HG02870 (cell line): Measurements from ENCODE around the gene CPLX1.
A peak's percentile ranks its signal among the peaks of the same experiment; 100 is the strongest.

Experiments used
- ATAC-seq: cut with Tn5 transposase; IDR thresholded peaks from one replicate; pipeline ENCODE4 v1.9.1; 2021; ENCODE audit warnings: mild to moderate bottlenecking, moderate library complexity; ENCODE audit not compliant: unreplicated experiment

The CPLX1 gene

DNA sequence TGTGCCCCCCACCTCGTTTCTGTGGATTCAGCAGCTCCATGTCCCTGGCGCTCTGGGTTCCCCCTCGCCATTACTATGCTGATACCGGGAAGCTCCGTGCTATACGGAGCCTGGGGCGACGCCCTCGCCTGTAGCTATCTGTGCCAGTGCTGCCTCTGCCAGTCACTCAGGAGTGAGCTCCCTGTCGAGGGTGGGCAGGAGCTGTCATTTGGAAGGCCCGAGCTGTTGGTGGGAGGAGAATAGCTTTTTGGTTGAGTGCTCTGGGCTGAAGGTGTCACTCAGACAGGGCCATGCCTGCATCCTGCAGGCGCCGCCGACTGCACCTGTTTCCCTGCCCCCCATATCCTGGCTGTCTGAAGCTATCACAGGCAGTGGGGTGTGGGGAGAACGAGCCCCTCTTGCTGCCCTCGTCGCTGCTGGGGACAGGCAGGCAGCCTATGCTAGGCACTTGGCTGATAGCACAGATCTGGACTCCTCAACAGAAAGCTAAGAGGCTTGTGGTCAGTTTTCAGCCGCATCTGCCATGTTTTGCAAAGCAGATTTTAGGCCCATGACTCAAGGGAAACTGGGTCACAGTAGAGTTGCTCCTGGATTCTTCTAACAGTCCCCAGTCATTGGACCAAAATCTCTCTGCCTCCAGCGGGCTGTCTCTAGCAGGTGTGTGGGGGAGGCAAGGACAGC lies 31.8 kb downstream of the CPLX1 start:
- ATAC-seq: no peak

DNA sequence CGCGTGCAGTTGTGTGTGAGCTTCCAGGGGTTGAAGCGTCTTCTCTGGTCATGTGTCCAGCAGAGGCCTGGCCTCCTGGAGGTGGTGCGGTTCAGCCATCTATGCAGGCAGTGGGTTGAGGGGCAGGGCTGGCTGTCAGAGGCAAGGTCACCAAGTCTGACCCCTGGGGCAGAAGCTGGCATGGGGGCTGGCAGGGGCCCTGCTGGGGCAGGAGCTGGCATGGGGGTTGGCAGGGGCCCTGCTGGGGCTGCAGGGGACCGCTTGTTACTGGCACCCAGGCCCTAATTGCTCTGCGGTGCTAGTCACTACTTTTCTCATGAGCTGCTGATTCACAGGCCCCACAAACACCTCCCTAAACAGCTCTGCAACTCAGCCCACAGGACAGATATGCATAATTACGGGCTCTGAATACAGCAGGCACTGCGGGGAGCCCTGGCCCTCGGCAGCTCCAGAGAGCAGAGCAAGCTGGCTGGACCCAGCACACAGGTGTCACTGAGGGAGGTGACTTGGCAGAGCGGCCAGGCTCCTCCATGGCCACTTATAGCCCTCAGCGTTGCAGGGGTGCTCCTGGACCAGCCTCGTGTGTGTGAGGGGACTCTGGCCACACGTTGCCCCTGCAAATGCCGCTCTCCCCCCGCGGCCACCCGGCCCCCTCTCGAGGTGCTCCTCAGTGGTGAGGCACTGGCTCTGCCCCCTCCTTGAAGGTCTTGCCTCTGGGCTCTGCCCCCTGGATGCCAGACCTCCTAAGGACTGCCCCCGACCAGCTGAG lies 32.7 kb downstream of the CPLX1 start:
- no peak for ATAC-seq

- ATAC-seq: no peak
Measured at GRCh38 chr4:792626-793092, 33.3 kb downstream of the CPLX1 start.

- ATAC-seq: no peak
Measured at GRCh38 chr4:791898-792625, 33.9 kb downstream of the CPLX1 start.

DNA sequence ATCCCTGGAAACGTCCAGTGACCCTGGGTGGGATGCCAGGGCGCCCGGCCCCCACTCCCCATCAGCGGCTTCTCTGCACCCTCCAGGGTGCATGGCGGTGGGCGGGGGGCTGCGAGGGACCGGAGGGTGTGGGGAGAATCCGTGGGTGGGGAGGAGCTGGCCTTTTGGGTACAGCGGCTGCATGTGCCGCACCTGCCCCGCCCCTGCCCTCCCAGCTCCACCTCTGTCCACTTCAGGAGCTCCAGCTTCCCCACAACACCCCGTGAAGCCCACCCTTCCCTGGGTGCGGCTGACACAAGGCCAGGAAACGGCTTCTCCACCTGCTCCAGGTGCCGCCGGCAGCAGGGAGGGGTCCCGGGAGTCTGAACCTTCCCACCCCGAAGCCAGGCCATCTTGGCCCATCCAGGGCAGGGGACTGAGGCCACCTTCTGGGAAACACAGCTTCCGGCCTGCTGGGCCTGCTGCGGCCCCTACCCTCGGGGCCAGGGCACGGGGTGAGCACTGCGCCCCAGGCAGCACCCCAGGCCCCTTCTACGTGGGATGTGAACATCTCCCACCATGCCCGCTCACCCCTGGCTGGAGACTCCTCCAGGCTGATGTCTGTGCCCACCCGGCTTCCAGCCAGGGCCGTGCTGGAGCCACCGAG lies 34.6 kb downstream of the CPLX1 start:
- no peak for ATAC-seq

DNA sequence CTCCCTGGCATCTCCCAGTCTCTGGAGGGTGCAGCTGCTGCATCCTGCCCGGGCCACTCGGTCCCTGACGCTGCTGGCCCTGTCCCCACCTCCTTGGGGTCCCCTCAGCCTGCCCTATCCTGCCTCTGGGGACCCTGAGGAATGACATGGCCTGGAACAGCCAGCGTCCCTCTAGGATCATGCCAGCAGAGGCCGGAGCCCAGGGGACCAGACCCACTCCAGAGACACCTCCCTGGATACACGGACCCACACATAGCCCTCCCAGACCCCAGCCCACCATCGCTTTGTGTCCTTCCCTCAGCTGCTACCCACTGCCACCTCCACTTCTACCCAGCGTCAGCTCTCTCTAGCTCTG lies 35.5 kb downstream of the CPLX1 start:
- ATAC-seq: no peak

- ATAC-seq: no peak
Measured at GRCh38 chr4:789571-790465, 36.1 kb downstream of the CPLX1 start.

DNA sequence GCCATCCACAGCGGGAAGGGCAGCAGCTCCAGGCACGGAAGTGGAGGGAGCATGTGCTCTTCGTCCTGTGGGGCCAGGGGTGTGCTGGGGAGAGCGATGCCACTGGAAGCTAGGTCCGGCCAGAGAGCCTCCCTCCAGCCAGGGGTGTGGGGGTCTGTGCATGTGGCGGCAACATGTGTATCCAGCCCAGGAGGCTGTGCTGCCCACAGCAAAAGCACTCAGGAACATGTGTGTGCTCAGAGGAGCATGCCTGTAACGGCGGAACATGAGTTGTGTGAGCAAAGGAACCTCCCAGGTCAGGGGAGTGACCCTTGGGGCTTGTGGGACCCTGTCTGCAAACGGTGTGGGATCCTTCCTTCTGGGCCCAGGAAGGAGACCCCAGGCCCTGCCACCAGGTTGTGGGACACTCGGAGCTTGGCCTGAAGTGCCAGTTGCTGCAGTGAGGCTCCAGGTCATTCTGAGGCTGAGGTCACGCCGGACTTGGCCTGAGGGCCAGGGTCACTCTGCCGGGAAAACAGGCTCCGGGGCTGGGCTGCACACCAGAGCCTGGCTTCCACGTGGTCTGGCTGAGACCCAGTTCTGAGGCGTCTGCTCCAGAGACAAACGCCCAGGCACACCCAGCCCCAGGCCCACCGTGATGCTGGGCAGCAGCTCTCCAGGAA lies 37.2 kb downstream of the CPLX1 start:
- no peak for ATAC-seq

DNA sequence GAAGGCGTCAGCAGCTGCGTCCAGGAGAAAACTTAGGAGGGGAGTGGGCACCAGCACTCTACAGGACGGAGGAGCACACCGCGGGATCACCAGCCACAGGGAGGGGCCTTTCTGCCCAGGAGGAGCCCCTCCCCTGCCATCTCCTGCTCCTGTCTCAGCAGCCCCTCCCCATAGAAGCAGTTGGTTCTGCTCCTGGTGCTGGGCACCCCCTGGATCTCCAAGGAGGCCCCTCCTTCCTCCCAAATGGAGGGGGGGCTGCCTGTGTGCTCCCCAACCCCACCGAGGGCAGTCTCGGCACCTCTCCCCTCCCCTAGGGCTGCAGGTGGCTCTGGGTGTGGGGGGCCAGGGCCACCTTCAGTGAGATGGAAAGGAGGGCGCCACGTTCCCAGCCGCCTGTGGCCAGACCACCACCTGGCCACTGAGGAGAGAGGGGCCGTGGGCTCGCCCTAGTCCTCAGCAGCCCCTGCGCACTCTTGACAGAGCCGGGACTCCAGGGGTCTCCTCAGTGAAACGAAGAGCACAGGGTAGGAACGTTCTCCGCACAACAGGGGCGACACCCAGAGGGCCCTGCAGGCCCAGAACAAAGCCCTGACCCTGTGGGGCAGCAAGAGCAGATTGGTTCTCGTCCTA lies 37.8 kb downstream of the CPLX1 start:
- no peak for ATAC-seq

DNA sequence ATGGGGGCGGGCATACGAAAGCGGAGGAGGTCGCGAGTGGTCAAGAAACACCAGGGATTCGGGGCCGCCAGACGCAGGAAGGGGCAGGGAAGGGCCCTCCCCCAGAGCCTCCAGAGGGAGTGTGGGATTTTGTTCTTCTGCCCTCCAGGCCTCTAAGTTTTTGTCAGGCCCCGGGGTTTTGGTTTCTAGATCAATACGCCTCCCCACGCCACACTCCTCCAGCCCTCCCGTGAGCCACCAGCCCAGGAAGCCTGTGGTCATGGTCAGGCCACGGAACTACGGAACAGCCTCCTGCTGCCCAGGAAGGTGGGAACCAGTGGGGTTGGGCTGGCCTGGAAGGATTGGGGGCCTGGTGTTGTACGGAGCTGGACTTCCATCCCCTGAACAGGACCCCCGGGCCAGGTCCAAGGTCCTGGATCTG lies 38.4 kb downstream of the CPLX1 start:
- ATAC-seq: no peak

DNA sequence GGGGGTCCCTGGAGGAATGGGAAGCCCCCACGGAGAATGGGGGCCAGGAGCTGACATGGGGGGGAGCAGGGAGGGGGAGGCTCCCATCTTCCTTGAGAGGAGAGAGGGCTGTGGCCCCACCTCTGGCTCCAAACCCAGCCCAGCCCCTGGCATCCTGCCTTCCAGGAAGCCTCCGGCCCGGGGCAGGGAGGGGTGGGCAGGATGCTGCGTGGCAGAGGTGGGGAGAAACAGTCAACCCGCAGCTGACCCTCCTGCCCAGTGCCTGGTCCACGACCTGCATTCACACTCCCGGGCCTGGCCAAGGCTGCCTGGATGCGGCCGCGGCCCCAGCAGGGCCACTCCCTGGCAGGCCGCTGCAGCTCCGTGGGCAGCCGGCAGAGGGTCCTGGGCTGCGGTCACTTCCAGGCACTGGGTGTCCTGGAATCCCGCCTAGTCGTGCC lies 39.0 kb downstream of the CPLX1 start:
- no peak for ATAC-seq

GRCh38 chr4:786074-786741 lies 39.7 kb downstream of the CPLX1 start:
- no peak for ATAC-seq

DNA sequence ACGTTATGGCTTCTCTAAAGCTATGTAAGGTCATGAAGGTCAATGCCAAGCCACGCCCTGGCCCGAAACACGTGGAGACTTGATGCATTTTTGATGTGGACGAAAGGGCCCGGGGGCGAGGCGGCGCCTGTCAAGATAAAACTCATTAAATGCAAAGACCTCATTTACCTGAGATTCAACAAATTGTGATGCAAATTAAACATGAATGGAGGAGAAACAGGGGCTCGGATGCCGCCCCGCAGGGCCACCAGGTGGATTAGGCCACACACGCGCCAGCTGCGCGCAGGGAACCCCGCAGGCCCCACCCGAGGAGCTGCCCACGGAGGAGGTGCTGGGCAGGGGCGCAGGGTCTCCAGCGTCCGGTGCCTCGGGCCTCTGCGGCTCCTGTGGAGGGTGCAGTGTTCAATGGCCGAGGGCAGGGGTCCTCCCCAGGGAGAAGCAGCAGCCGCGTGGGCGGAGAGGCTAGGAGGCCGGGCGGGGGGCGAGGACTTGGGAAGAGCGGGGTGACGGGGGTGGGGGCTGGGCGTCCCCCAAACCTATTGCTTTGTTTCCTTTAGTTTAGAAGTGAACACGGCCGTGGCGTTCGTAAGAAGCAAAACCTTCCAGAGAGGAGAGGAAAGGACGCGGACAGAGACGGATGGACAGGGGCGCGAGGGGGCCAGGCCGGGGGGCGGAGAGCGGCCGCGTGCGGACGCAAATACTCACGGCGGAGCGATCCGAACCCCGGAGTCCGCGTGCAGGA lies 40.4 kb downstream of the CPLX1 start:
- ATAC-seq: no peak

- ATAC-seq: no peak
Measured at GRCh38 chr4:784401-785331, 41.3 kb downstream of the CPLX1 start.

GRCh38 chr4:781493-782216 lies 44.3 kb downstream of the CPLX1 start:
- peak; percentile 94 for ATAC-seq
